8988T (cell line): ENCODE results near the gene PRM1.
"Not testable (repeated sequence)": the region's sequence is repeated elsewhere in the genome, so short reads cannot be mapped to it uniquely, and the experiment has no call there.

Experiments
- DNase-seq: peaks from one replicate; pipeline ENCODE4 v3.0.0; 2011

The PRM1 gene

GRCh38 chr16:11296706-11297491 lies 15.8 kb upstream of the PRM1 start:
- no peak for DNase-seq

DNA sequence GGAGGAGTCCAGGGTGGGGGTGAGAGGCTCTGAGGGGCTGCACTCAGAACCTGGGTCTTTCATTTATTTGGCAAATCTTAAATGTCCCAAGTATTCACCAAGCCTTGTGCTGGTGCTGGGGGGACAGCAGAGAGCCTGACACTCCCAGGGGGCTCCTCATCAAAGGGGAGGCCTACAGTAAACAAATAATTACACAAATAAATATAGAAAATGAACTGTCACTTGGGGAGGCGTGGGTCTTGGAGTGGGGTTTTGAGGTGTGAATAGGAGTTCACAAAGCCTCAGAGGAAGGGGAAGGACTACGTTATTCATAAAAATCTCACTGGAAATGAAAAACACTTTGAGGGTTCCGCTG lies 15.2 kb upstream of the PRM1 start:
- no peak for DNase-seq

GRCh38 chr16:11295672-11296071 lies 14.5 kb upstream of the PRM1 start:
- no peak for DNase-seq

DNA sequence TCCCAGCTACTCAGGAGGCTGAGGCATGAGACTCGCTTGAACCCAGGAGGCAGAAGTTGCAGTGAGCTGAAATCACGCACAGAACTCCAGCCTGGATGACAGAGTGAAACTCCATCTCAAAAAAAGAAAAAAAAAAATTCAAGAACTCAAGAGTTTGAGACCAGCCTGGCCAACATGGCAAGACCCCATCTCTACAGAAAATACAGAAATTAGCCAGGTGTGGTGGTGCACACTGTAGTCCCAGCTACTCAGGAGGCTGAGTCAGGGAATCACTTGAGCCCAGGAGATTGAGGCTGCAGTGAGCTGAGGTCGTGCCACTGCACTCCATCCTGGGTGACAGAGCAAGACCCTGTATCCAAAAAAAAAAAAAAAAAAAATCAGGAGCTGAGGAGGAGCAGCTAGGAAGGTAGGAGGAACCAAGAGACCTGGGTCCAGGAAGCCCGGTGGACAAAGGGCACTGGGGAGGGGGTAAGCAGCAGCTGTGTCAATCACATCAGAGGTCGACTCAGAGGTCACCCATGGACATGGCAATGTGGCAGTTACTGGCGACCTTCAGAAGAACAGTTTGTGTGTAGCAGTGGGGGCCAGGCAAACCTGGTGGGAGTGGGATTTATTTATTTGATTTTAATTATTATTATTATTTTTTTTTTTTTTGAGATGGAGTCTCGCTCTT lies 11.1 kb upstream of the PRM1 start:
- DNase-seq: no peak

DNA sequence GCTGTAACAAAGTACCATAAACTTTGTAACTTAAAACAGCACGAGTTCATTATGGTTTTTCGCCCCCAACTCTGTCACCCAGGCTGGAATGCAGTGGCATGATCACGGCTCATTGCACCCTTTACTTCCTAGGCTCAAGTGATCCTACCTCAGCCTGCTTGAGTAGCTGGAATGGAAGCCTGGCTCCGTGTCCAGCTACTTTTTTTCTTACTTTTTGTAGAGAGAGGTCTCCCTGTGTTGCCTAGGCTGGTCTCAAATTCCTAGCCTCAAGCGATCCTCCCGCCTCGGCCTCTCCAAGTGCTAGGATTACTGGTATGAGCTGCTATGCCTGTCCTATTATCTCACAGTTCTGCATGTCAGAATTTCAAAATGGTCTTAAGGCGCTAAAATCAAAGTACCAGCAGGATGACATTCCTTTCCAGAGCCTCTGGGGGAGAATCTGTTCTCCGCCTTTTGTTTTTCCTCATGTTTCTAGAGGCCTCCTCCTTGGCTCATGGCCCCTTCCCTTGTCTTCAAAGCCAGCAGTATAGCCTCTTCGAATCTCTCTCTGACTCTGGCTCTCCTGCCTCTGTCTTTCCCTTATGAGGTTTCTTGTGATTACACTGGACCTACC lies 10.1 kb upstream of the PRM1 start:
- DNase-seq: no peak

- DNase-seq: no peak
Measured at GRCh38 chr16:11290102-11290893, 9.2 kb upstream of the PRM1 start.

DNA sequence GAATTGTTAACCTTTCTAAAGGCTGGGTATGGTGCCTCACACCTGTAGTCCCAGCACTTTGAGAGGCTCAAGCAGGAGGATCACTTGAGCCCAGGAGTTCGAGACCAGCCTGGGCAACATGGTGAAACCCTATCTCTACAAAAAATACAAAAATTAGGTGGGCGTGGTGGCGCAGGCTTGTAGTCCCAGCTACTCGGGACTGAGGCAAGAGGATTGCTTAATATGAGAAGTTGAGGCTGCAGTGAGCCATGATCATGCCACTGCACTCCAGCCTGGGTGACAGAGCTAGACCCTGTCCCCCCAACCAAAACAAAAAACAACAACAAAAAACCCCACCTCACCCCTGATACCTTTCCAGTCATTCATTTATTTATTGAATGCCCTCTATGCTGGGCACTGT lies 8.6 kb upstream of the PRM1 start:
- not testable (repeated sequence) for DNase-seq

DNA sequence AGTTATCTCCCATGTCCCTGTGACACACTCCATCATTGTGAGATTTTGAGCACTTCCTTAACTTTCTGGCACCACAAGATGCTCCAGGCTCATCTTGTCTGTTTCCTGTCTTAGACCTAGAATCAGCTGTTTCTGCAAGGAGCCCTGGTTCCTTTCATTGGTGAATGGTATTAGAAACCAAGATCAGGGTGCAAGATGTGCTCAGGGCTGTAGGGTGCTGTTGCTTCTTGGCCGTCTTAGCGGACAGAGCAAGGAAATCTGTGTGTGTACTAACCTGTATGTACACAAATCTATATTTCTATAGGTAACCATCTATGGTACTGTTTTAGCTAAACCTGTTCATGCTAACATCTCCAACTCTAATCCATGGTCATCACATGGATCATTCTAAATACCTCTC lies 8.1 kb upstream of the PRM1 start:
- no peak for DNase-seq

DNA sequence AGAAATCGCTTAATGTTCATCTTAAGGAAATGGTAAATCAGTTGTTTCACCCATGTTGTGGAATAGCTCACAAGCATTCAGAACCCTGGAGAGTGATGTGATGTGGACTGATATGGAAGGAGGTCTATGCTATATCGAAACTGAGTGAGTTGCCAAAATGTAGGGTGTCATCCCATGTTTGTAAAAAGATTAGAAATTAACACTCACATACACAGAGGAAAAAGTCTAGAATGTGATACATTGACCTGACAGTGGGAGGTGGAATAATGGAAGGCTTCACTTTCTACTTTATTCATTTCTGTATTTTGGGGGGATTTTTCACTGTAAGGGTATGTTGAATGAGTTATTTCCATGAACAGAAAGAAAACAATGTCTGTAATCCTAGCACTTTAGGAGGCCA lies 4.7 kb upstream of the PRM1 start:
- DNase-seq: no peak

GRCh38 chr16:11283820-11284248 lies 2.7 kb upstream of the PRM1 start:
- DNase-seq: no peak

DNA sequence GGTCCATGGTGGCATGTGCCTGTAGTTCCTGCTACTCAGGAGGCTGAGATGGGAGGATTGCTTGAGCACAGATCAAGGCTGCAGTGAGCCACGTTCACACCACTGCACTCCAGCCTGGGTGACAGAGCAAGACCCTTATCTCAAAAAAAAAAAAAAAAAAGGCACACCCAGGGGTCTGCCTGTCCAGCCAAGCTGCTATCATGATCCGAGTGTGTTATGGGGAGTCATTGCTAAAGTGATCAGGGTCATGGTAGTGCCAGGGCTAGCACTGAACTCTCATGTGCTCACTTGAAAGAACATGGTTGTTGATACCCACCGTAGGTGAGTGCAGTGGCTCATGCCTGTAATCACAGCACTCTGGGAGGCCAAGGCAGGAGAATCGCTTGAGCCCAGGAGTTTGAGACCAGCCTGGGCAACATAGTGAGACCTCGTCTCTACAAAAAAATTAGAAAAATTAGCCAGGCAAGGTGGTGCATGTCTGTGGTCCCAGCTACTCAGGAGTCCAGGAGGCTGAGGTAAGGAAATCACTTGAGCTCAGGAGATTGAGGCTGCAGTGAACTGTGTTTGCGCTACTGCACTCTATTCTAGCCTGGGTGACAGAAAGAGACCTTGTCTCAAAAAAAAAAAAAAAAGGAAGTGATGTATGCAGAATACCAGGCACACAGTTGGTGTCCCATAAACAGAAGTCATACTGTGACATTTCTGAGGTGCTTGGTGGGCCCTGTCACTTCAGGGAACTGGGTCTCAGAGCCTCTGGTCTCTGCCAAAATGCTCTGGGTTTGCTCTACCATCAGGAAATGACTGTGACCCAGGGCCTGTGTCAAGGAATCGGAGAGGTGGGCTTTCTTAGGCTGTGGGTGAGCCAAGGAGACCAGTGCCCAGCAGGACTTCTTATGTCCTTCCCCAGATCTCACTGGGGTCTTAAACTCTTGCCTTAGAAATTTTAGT lies 2.2 kb downstream of the PRM1 start:
- DNase-seq: no peak

DNA sequence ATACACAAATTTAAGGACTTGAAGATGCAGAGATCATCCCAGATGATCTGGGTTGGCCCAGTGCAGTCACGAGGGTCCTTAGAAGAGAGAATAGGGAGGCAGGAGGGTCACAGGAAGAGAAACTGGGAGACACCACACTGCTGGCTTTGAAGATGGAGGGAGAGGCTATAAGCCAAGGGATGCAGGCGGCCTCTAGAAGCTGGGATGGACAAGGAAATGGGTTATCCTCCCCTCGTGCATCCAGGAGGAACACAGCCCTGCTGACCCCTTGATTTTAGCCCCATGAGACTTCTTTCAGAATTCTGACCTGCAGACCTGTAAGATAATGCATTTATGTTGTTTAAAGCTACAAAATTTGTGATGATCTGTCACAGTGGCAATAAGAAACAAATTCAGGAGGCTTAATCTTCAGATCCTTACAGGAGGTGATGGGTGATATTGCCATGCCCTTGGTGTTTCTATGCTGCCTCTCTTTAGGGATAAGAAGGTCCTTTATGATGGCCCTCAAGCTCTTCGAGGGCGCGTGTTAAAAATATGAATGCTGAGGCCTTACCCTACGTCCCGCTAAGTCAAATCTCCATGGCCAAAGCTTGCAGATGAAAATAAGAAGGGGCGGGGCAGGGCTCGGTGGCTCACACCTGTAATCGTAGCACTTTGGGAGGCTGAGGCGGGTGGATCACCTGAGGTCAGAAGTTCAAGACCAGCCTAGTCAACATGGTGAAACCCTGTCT lies 3.4 kb downstream of the PRM1 start:
- DNase-seq: no peak

DNA sequence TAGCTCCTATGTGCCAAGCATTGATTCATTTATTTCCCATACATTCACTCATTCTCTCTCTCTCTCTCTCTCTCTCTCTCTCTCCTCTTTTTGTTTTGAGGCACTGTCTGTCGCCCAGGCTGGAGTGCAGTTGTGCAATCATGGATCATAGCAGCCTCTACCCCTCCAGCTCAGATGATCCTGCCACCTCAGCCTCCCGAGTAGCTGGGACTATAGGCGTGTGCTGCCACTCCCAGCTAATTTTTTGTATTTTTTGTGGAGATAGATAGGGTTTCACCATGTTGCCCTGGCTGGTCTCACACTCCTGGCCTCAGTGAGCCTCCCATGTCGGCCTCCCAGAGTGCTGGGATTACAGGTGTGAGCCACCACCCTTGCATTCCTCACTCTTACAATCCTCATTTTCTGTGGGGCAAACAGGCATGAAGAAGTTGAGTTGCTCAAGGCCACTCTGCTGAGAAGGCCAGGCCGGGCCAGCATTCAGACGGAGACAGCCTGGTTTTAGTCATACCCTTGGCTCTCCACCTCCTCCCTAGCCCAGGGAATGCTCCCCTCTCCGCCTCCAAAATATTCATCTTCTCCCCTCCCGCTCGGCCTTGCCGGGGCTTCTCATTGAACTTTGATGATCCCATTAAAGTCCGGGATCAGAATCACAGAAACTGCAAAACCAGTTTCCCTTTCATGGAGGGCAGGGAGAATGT lies 4.1 kb downstream of the PRM1 start:
- no peak for DNase-seq

DNA sequence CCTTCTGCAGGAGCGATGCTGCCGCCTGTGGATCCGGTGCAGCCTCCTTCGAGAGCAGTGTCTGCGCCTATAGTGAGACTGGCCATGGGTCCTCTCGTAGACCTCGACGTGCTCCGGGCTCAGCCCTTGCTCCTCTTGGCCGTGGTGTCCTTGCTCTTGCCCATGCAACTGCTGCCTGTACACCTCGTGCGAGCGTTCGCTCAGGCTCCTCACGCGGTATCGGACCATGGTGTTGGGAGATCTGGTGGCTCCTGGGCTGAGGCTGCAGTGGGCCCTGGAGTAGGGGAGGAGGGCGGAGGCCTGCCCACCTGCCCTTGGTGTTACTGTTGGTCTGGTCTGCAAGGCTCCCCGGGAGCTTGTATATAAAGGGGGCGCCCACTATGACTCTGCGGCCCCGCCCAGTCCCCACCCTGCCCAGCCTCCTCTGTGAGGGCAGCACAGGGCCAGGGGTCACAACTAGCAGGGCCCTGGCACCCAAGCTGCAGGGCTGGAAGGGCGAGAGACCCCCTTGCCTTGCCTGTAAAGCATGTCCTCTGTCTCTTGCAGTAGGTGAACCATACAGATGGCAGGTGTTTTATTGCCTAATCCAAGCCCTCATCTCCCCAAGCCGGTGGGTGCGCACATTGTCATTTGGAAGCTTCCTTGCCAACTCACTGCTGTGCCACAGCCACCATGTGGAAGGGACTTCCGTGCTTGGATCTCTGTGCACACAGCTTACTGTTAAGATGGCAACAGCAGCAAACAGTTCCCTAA lies 4.8 kb downstream of the PRM1 start, which contains the start of gene PRM2:
PRM2 (minus strand) TSS at position 338 of the 753 bp plus-strand sequence; CDS start at position 228, 110 bp downstream.
- DNase-seq: no peak

DNA sequence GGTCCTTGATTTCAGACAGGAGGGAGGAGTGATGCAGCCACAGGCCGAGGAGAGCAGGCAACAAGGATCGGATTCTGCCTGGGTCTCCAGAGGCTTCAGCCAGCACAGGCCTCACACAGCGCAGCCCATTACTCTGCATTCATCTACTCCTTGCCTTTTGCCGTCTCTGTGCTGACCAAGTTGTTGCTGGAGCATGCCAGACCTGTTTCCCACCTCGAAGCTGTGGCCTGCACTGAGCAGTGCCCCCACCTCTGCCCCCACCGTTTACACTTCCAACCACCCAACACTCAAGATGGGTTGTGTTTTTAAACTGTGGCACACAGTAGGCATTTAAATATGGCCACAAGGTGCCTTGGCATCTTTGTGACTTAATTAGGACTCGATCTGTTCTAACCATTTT lies 6.2 kb downstream of the PRM1 start:
- no peak for DNase-seq

GRCh38 chr16:11273721-11274324 lies 7.3 kb downstream of the PRM1 start:
- no peak for DNase-seq

- DNase-seq: no peak
Measured at GRCh38 chr16:11272921-11273720, 8.0 kb downstream of the PRM1 start, which contains the start of gene PRM3. Gene PRM3, minus strand, starts transcription at chr16:11273629. Its CDS starts 34 bp downstream, at chr16:11273595.

GRCh38 chr16:11272484-11272883 lies 8.6 kb downstream of the PRM1 start:
- DNase-seq: no peak
